Tibial nerve (tissue), 4 donors: Measurements from ENCODE around the gene ITPKB. TPM values are rescaled to one million over a fixed set of nuclear protein-coding genes. Genes with fewer than 3 reads are reported as not detected.
A peak's percentile ranks its signal among the peaks of the same experiment; 100 is the strongest.

Experiments used
- DNase-seq, 2 donors: peaks; one replicate each; pipeline ENCODE4 v3.0.0-alpha.2; 2019; ENCODE audit warnings: low spot score in 2 of 2
- H3K27ac ChIP-seq, 4 donors: fragments of 200-600 bp; sonication (generic) in 3 of 4; one replicate each; pipeline ENCODE4 v1.5.1; 2017 to 2019; ENCODE audit warnings: mild to moderate bottlenecking in 1 of 4
- H3K27me3 ChIP-seq, 2 donors: fragments of 200-600 bp; sonication (generic) in 1 of 2; one replicate each; pipeline versions ENCODE4 v1.5.1 to v1.6.0; 2017 to 2019
- H3K36me3 ChIP-seq, 3 donors: fragments of 200-600 bp; sonication (generic); one replicate each; pipeline ENCODE4 v1.5.1; 2018 to 2019
- H3K4me1 ChIP-seq, 4 donors: fragments of 200-600 bp; sonication (generic) in 3 of 4; one replicate each; pipeline ENCODE4 v1.5.1; 2017 to 2019
- H3K4me3 ChIP-seq, 4 donors: fragments of 200-600 bp; sonication (generic) in 3 of 4; one replicate each; pipeline ENCODE4 v1.5.1; 2017 to 2019; ENCODE audit warnings: mild to moderate bottlenecking in 1 of 4, moderate library complexity in 1 of 4
- H3K9me3 ChIP-seq, 4 donors: fragments of 200-600 bp; sonication (generic) in 3 of 4; one replicate each; pipeline ENCODE4 v1.5.1; 2017 to 2019
- CTCF ChIP-seq, 5 experiments: fragments of 200-600 bp in 3 of 5; fragments of 450-650 bp in 2 of 5; sonication (generic) in 3 of 5; IDR thresholded peaks; one replicate each; pipeline ENCODE4 v1.5.1; 2016 to 2019; ENCODE audit warnings: antibody characterized with exemption in 5 of 5, mild to moderate bottlenecking in 3 of 5, moderate library complexity in 2 of 5
- EP300 ChIP-seq, 2 donors: sonication (generic); formaldehyde crosslinking; IDR thresholded peaks; one replicate each; pipeline ENCODE4 v1.6.1; 2017; ENCODE audit warnings: antibody characterized with exemption in 2 of 2, mild to moderate bottlenecking in 1 of 2
- POLR2A ChIP-seq, 2 donors: fragments of 450-650 bp; IDR thresholded peaks; one replicate each; pipeline ENCODE4 v1.6.1; 2017; ENCODE audit warnings: antibody characterized with exemption in 2 of 2, mild to moderate bottlenecking in 2 of 2, moderate library complexity in 2 of 2
- WGBS, 2 donors: methylation state at CpG; one replicate each; pipeline ENCODE4 v1.1.5; 2018; 5-methylcytosine and 5-hydroxymethylcytosine counted together
- total RNA-seq, 4 donors: library from RNA; depleted of rRNA; stranded (reverse); fragments of >200 nt; gene quantifications; one replicate each; pipeline ENCODE4 v1.1.0, GENCODE V29; 2016

Gene ITPKB
- total RNA-seq, 4 donors from 2014 or later = 49.2 to 82.0 (median 52.7) TPM

GRCh38 chr1:226719596-226720387 is 19.3 kb downstream of the ITPKB start:
- DNase-seq = no peak
- TF ChIP-seq POLR2A (IDR thresholded peaks at IDR 0.05) (no peak), EP300 (IDR thresholded peaks at IDR 0.05) (no peak), CTCF (IDR thresholded peaks at IDR 0.05) (no peak)
- Histone ChIP-seq H3K27ac (peak overlapping the region in 2 of 4 donors; percentile 63 to 72), H3K9me3 (no peaks in the 10 kb centered on the region), H3K4me1 (peaks cover 0 to 75% (median 46%) of the 10 kb centered on the region in 4 donors), H3K4me3 (no peak overlapping the region), H3K27me3 (no peaks in the 10 kb centered on the region), H3K36me3 (no peaks in the 10 kb centered on the region)
- WGBS, 2 donors = 40 to 42% methylated on average over 11 of the region's 11 CpGs

DNA sequence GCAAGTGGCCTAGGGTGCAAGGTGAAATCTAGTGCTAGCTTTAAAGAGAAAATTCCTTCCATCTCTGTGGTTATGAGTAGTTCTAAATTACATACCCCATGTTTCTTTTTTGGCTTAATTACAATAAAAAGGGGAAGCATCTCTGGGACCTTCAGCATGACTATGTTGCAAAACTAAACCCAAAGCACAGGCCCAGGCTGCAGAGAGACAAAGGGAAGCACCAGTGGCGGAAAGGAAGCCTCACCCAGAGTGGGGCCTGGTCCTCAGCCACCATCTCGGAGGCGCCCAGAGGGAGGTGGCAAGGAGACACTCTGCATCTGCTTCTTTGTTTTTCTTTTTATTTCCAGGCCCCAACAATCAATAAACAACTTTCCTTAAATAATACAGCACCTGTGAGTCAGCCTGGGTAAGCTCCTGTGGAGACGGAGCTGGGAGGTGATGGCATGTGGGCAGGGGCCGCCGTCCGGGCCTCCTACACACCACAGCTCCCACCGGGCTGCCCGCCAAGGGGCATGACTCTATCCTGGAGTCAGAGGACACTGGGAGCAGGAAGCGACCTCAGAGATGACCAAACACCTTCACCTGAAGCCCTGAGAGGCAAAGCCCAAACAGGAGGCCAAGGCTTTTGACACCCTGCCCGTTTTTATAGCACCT is 21.7 kb downstream of the ITPKB start:
- WGBS, 2 donors = 66 to 73% methylated on average over 11 of the region's 11 CpGs

GRCh38 chr1:226716577-226716976 is 22.5 kb downstream of the ITPKB start:
- Histone ChIP-seq H3K4me3 (no peak overlapping the region), H3K36me3 (no peaks in the 10 kb centered on the region), H3K27ac (peak overlapping the region in 2 of 4 donors; percentile 69 to 83), H3K9me3 (peaks cover 0 to 4% (median 0%) of the 10 kb centered on the region in 4 donors), H3K4me1 (peaks cover 0 to 75% (median 32%) of the 10 kb centered on the region in 4 donors), H3K27me3 (no peaks in the 10 kb centered on the region)
- TF ChIP-seq EP300 (IDR thresholded peaks at IDR 0.05) (no peak), CTCF (IDR thresholded peaks at IDR 0.05) (no peak), POLR2A (IDR thresholded peaks at IDR 0.05) (no peak)
- no peak for DNase-seq
- 38 to 46% methylated on average over 3 of the region's 3 CpGs for WGBS, 2 donors

More for the DNA sequence above, 21.7 kb downstream of the ITPKB start:
- H3K36me3 ChIP-seq = no peaks in the 10 kb centered on the region
- no peak for DNase-seq
- peaks cover 0 to 4% (median 0%) of the 10 kb centered on the region in 4 donors for H3K9me3 ChIP-seq
- peak overlapping the region in 2 of 4 donors; percentile 69 to 83 for H3K27ac ChIP-seq
- TF ChIP-seq POLR2A (IDR thresholded peaks at IDR 0.05) (no peak), EP300 (IDR thresholded peaks at IDR 0.05) (no peak), CTCF (IDR thresholded peaks at IDR 0.05) (no peak)
- H3K4me1 ChIP-seq = peaks cover 0 to 68% (median 28%) of the 10 kb centered on the region in 4 donors
- no peak overlapping the region for H3K4me3 ChIP-seq
- H3K27me3 ChIP-seq = no peaks in the 10 kb centered on the region

- Histone ChIP-seq H3K4me1 (peaks cover 0 to 80% (median 33%) of the 10 kb centered on the region in 4 donors), H3K9me3 (peaks cover 0 to 4% (median 0%) of the 10 kb centered on the region in 4 donors), H3K36me3 (no peaks in the 10 kb centered on the region), H3K4me3 (no peak overlapping the region), H3K27me3 (no peaks in the 10 kb centered on the region), H3K27ac (peak overlapping the region in 2 of 4 donors; percentile 3 to 62)
- DNase-seq = no peak
- TF ChIP-seq POLR2A (IDR thresholded peaks at IDR 0.05) = no peak
- no peak for TF ChIP-seq EP300 (IDR thresholded peaks at IDR 0.05)
- TF ChIP-seq CTCF (IDR thresholded peaks at IDR 0.05) = no peak
Measured at GRCh38 chr1:226714148-226714547, 24.9 kb downstream of the ITPKB start.
